Transverse colon (tissue), 4 donors: ENCODE data around the gene MGMT. TPM values are rescaled to one million over a fixed set of nuclear protein-coding genes. Genes with fewer than 3 reads are reported as not detected.

Source experiments
- DNase-seq: peaks from one replicate; pipeline ENCODE4 v3.0.0-alpha.2; 2019
- H3K27ac ChIP-seq, 4 donors: fragments of 200-600 bp; sonication (generic); 2 replicates each; pipeline ENCODE4 v1.5.1; 2016 to 2018; ENCODE audit warnings: inconsistent platforms in 4 of 4
- H3K27me3 ChIP-seq: fragments of 200-600 bp; sonication (generic); 2 replicates; pipeline ENCODE4 v1.5.1; 2017; ENCODE audit warnings: inconsistent platforms
- H3K36me3 ChIP-seq, 4 donors: fragments of 200-600 bp; sonication (generic); 2 replicates each; pipeline ENCODE4 v1.5.1; 2017 to 2019; ENCODE audit warnings: inconsistent platforms in 4 of 4
- H3K4me1 ChIP-seq, 4 donors: fragments of 200-600 bp; sonication (generic); 2 replicates each; pipeline ENCODE4 v1.5.1; 2017 to 2020; ENCODE audit warnings: inconsistent platforms in 4 of 4
- H3K4me3 ChIP-seq, 4 donors: fragments of 200-600 bp; sonication (generic); 1 replicate in 1 of 4; 2 replicates in 3 of 4; pipeline versions ENCODE4 v1.5.1 to v1.6.1; 2017 to 2019; ENCODE audit warnings: inconsistent platforms in 4 of 4
- H3K9me3 ChIP-seq, 2 donors: fragments of 200-600 bp; sonication (generic); 2 replicates each; pipeline ENCODE4 v1.5.1; 2017 to 2019; ENCODE audit warnings: inconsistent platforms in 2 of 2
- EP300 ChIP-seq: sonication (generic); formaldehyde crosslinking; IDR thresholded peaks from one replicate; pipeline ENCODE4 v1.6.1; 2017; ENCODE audit warnings: antibody characterized with exemption, low read depth
- POLR2A ChIP-seq: fragments of 450-650 bp; IDR thresholded peaks from one replicate; pipeline ENCODE4 v1.6.1; 2016; ENCODE audit warnings: antibody characterized with exemption, mild to moderate bottlenecking, moderate library complexity
- POLR2AphosphoS5 ChIP-seq, 3 donors: sonication (generic); formaldehyde crosslinking; IDR thresholded peaks; one replicate each; pipeline ENCODE4 v1.6.1; 2016; ENCODE audit warnings: antibody characterized with exemption in 3 of 3
- WGBS, 2 donors: methylation state at CpG; one replicate each; pipeline ENCODE4 v1.1.5; 2018; ENCODE audit warnings: low coverage in 1 of 2; 5-methylcytosine and 5-hydroxymethylcytosine counted together
- in situ Hi-C, 4 donors: fragments of 200-750 bp; cut with MboI; loops; one replicate each; pipeline versions ENCODE4 v1.15.0 to v1.15.1; 2017; ENCODE audit warnings: low sequenced_read_pairs in 3 of 4, low pct_ligation_motif_present in 1 of 4, low pct_unique_long_range_greater_than_20kb in 1 of 4
- intact Hi-C: fragments of 100-400 bp; cut with DNase I; formaldehyde crosslinking; loops from one replicate; pipeline ENCODE4 v1.15.1; 2023; ENCODE audit warnings: low total_unique reads
- total RNA-seq, 4 donors: library from RNA; depleted of rRNA; stranded (reverse); fragments of >200 nt; gene quantifications; one replicate each; pipeline ENCODE4 v1.1.0, GENCODE V29; 2016
- TF ChIP-seq, protein P1 (sequence below), 5 experiments: fragments of 200-600 bp in 3 of 5; fragments of 450-650 bp in 2 of 5; sonication (generic) in 3 of 5; IDR thresholded peaks; 1 replicate in 2 of 5; 2 replicates in 3 of 5; pipeline ENCODE4 v1.5.1; 2016 to 2017; ENCODE audit warnings: antibody characterized with exemption in 5 of 5, inconsistent platforms in 3 of 5, mild to moderate bottlenecking in 2 of 5, moderate library complexity in 1 of 5

Gene MGMT
- total RNA-seq, 4 donors from 2014 or later = 6.6 to 28.9 (median 14.0) TPM

DNA sequence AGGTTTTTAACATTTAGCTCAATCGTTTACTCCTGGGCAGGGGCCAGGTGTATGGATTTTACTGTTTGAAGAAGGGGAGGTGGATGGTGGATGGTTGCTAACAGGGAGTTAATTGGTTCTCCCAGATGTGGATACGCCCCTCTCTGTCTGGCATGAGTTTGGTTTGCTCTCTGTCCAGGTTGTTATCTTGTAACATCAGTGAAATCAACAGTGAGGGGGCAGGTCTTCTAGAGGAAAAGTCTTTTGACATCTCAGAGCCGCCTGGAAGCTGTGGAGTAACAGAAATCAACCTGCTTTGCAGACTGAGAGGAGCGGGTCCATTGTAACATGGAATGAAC, 243.4 kb downstream of the MGMT start:
- Histone ChIP-seq H3K27ac (no peak overlapping the region), H3K27me3 (no peaks in the 10 kb centered on the region), H3K4me3 (no peak overlapping the region), H3K36me3 (no peaks in the 10 kb centered on the region), H3K4me1 (no peaks in the 10 kb centered on the region), H3K9me3 (no peaks in the 10 kb centered on the region)
- in situ Hi-C loops (no loop called here), intact Hi-C loops (no loop called here)
- TF ChIP-seq POLR2AphosphoS5 (IDR thresholded peaks at IDR 0.05) (no peak), EP300 (no peak), POLR2A (no peak)
- TF ChIP-seq, protein P1, sequence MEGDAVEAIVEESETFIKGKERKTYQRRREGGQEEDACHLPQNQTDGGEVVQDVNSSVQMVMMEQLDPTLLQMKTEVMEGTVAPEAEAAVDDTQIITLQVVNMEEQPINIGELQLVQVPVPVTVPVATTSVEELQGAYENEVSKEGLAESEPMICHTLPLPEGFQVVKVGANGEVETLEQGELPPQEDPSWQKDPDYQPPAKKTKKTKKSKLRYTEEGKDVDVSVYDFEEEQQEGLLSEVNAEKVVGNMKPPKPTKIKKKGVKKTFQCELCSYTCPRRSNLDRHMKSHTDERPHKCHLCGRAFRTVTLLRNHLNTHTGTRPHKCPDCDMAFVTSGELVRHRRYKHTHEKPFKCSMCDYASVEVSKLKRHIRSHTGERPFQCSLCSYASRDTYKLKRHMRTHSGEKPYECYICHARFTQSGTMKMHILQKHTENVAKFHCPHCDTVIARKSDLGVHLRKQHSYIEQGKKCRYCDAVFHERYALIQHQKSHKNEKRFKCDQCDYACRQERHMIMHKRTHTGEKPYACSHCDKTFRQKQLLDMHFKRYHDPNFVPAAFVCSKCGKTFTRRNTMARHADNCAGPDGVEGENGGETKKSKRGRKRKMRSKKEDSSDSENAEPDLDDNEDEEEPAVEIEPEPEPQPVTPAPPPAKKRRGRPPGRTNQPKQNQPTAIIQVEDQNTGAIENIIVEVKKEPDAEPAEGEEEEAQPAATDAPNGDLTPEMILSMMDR (IDR thresholded peaks at IDR 0.05) = no peak
- 82 to 90% methylated on average over 4 of the region's 4 CpGs for WGBS, 2 donors
- DNase-seq = no peak

DNA sequence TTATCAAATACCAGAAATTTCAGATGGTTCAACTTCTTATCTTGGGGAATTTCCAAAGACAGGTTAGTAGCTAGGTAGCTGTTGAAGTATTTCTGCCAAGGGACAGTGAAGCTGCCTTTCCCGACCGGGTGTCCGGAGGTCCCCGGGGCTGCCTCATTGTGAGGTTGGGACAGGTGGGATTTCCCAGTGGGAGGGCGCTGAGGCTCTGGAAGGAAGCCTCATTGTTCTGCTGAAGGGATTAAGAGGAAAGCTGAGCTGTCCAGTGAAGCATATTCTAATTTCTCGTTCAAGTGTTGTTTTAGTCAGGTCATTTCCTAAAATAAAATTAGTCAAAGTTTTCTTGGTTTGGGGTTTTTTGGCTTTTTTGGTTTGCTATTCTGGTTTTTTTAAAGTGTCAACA, 244.2 kb downstream of the MGMT start:
- Histone ChIP-seq H3K27ac (no peak overlapping the region), H3K4me3 (no peak overlapping the region), H3K4me1 (no peaks in the 10 kb centered on the region), H3K27me3 (no peaks in the 10 kb centered on the region), H3K9me3 (no peaks in the 10 kb centered on the region), H3K36me3 (no peaks in the 10 kb centered on the region)
- DNase-seq = no peak
- TF ChIP-seq POLR2A = no peak
- no peak for TF ChIP-seq EP300
- no peak for TF ChIP-seq POLR2AphosphoS5 (IDR thresholded peaks at IDR 0.05)
- TF ChIP-seq, protein P1 (IDR thresholded peaks at IDR 0.05) = no peak
- intact Hi-C loops = no loop called here
- in situ Hi-C loops = no loop called here
- 85 to 100% methylated on average over 1 to 6 of the region's 6 CpGs for WGBS, 2 donors

DNA sequence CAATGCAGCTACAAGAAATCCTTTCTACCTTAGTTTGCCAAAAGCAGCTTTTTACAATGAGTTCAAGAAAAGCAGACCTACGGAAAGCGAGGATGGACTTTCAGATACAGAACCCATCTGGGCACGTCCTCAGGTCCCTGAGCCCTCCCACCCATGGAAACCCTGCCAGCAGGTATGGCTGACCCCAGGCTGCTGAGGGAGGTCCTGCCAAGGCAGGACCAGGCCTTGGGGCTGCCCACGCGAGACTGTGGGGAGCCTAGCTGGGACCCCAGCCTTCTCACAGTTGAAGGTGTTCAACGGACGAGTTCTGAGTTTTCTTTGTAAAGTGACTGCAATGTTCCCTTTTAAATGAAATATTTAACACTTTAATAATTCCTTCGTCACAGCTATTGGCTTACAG, 245.0 kb downstream of the MGMT start:
- no peaks in the 10 kb centered on the region for H3K27me3 ChIP-seq
- in situ Hi-C loops (no loop called here), intact Hi-C loops (no loop called here)
- 90 to 98% methylated on average over 7 to 8 of the region's 8 CpGs for WGBS, 2 donors
- no peak for DNase-seq
- H3K4me3 ChIP-seq = no peak overlapping the region
- H3K9me3 ChIP-seq = no peaks in the 10 kb centered on the region
- no peak for TF ChIP-seq EP300
- no peak overlapping the region for H3K27ac ChIP-seq
- no peaks in the 10 kb centered on the region for H3K36me3 ChIP-seq
- H3K4me1 ChIP-seq = no peaks in the 10 kb centered on the region

DNA sequence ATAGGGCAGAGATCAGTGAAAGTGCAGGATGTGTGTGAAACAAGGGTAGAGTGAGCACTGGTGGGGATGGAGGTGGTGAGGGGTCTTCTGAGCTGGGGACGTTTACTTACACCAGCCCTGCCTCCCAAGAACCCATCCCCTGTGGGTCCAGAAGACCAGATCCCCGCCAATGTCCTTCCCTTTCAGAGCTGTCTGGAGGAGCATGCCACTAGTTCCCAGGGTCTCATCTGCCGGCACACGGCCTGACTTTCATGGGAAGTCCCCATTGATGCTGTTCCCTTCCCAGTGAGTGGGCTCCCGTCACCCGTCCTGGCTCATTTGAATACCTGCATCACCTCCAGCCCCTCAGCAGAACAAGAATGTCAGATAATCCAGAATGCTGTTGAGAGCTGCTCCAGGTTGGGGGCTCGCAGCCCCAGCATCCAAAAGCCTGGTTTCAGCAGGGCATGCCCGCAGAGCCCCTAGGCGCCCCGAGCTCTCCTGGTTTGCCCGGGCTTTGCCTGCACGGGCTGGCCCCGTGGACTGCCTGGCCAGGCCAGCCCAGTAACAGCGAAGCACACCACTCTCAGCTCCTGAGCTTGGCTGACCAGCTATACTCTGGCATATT, 246.7 kb downstream of the MGMT start:
- no peak for DNase-seq
- in situ Hi-C loops (no loop called here), intact Hi-C loops (no loop called here)
- 98 to 100% methylated on average over 1 to 14 of the region's 14 CpGs for WGBS, 2 donors
- TF ChIP-seq POLR2A (no peak), EP300 (no peak), POLR2AphosphoS5 (IDR thresholded peaks at IDR 0.05) (no peak)
- TF ChIP-seq, protein P1 (IDR thresholded peaks at IDR 0.05) = no peak
- Histone ChIP-seq H3K4me3 (no peak overlapping the region), H3K4me1 (no peaks in the 10 kb centered on the region), H3K27ac (no peak overlapping the region), H3K36me3 (no peaks in the 10 kb centered on the region), H3K27me3 (no peaks in the 10 kb centered on the region), H3K9me3 (no peaks in the 10 kb centered on the region)

DNA sequence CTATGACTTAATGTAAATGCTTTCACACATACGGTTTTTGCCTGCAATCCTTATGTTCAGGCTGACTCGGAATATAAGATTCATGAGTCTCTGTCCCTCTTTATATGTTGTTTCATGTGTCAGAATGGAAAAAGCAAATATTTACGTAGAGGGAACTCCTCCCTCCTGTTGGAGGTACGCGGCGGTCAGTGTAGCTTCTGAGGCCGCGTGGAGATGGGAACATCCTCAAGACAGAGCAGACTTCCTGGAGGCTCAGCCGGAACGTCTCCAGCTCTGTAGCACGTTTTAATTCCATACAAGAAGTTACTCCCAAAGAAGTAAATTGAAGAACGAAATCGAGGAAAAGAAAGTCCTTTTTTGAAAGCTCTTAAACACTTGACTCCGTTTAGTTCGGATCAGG, 248.8 kb downstream of the MGMT start:
- no peak for DNase-seq
- intact Hi-C loops = no loop called here
- in situ Hi-C loops = no loop called here

More for the DNA sequence above, 248.8 kb downstream of the MGMT start:
- no peak overlapping the region for H3K4me3 ChIP-seq
- H3K9me3 ChIP-seq = no peaks in the 10 kb centered on the region
- 79 to 81% methylated on average over 10 to 15 of the region's 15 CpGs for WGBS, 2 donors
- no peak overlapping the region for H3K27ac ChIP-seq
- TF ChIP-seq POLR2A = no peak
- no peaks in the 10 kb centered on the region for H3K36me3 ChIP-seq
- H3K27me3 ChIP-seq = no peaks in the 10 kb centered on the region
- no peaks in the 10 kb centered on the region for H3K4me1 ChIP-seq
